HG03432 (cell line): Measurements from ENCODE around the gene MUC5B.
"Not testable (repeated sequence)": the region's sequence is repeated elsewhere in the genome, so short reads cannot be mapped to it uniquely, and the experiment has no call there.

ENCODE experiments used
- ATAC-seq: cut with Tn5 transposase; IDR thresholded peaks from one replicate; pipeline ENCODE4 v1.9.1; 2021; ENCODE audit warnings: mild to moderate bottlenecking, moderate library complexity; ENCODE audit not compliant: unreplicated experiment

Gene MUC5B, protein sequence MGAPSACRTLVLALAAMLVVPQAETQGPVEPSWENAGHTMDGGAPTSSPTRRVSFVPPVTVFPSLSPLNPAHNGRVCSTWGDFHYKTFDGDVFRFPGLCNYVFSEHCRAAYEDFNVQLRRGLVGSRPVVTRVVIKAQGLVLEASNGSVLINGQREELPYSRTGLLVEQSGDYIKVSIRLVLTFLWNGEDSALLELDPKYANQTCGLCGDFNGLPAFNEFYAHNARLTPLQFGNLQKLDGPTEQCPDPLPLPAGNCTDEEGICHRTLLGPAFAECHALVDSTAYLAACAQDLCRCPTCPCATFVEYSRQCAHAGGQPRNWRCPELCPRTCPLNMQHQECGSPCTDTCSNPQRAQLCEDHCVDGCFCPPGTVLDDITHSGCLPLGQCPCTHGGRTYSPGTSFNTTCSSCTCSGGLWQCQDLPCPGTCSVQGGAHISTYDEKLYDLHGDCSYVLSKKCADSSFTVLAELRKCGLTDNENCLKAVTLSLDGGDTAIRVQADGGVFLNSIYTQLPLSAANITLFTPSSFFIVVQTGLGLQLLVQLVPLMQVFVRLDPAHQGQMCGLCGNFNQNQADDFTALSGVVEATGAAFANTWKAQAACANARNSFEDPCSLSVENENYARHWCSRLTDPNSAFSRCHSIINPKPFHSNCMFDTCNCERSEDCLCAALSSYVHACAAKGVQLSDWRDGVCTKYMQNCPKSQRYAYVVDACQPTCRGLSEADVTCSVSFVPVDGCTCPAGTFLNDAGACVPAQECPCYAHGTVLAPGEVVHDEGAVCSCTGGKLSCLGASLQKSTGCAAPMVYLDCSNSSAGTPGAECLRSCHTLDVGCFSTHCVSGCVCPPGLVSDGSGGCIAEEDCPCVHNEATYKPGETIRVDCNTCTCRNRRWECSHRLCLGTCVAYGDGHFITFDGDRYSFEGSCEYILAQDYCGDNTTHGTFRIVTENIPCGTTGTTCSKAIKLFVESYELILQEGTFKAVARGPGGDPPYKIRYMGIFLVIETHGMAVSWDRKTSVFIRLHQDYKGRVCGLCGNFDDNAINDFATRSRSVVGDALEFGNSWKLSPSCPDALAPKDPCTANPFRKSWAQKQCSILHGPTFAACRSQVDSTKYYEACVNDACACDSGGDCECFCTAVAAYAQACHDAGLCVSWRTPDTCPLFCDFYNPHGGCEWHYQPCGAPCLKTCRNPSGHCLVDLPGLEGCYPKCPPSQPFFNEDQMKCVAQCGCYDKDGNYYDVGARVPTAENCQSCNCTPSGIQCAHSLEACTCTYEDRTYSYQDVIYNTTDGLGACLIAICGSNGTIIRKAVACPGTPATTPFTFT (N-terminal part only)

DNA sequence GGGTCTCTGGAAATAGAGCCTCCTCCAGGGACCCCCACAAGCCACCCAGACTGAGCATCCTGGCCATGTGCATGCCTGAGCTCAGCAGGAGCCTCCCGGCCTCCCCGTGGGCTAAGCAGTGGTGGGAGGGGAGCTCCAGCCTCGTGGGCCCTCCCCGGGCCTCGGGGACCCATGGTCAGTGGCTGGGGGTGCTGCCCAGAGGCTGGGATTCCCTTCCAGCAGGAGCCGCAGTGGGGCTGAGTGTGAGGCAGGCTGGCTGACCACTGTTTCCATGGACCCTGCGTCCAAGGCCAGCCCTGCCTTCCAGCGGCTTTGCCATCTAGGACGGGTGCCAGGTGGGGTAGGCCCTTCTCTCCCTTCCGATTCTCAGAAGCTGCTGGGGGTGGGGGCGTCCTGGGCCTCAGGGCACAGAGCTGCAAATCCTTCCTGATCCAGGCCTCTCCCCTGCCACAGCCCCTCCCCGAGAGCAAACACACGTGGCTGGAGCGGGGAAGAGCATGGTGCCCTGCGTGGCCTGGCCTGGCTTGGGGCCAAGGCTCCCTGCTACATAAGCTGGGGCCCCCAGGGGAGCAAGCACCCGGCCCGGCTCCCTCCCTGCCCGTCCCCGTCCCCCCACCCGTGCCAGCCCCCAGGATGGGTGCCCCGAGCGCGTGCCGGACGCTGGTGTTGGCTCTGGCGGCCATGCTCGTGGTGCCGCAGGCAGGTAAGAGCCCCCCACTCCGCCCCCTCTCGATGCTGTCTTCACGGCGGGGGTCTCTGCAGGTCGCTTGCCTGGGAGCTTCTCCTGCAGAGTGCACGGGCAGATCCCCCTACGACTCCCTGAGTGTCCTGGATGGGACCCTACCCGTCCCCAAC, at the start of gene MUC5B:
TSS of gene MUC5B (plus strand) at position 576 of the 855 bp plus-strand sequence. CDS start at position 634, 58 bp downstream.
- no peak for ATAC-seq

DNA sequence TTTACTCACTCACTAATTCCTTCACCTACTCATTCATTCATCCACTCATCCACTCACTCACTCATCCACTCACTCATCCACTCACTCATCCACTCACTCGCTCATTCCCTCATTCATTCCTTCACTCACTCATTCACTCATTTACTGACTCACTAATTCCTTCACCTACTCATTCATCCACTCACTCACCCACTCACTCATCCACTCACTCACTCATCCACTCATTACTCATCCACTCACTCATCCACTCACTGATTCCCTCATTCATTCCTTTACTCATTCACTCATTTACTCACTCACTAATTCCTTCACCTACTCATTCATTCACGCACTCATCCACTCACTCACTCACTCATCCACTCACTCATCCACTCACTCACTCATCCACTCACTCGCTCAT, 49.5 kb upstream of the MUC5B start:
- ATAC-seq, result not testable (repeated sequence)

DNA sequence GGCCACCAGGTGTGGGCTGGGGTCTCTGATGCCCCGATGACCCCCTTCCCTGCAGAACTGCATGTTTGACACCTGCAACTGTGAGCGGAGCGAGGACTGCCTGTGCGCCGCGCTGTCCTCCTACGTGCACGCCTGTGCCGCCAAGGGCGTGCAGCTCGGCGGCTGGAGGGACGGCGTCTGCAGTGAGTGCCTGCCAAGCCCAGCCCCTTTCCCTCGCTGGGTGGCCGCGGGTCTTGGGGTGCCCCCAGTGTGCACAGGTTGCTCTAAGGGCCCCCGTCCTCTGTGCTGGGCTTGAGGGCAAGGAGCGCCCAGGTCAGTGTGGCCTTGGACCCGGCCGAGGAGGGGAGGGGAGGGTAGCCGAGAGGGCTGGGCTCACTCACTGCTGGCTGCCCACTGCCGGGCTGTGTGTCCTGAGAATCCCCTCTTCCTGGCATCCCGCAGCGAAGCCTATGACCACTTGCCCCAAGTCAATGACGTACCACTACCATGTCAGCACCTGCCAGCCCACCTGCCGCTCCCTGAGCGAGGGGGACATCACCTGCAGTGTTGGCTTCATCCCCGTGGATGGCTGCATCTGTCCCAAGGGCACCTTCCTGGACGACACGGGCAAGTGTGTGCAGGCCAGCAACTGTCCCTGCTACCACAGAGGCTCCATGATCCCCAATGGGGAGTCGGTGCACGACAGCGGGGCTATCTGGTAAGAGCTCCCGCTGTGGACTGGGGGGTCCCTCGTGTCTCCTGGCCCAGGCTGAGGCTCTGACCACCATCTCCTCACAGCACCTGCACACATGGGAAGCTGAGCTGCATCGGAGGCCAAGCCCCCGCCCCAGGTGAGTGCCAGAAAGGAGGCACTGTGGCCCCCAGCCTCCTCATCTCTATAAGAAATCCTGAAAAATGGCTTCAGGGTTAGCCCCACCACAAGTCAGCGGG, 48.2 kb upstream of the MUC5B start:
- ATAC-seq, result no peak

DNA sequence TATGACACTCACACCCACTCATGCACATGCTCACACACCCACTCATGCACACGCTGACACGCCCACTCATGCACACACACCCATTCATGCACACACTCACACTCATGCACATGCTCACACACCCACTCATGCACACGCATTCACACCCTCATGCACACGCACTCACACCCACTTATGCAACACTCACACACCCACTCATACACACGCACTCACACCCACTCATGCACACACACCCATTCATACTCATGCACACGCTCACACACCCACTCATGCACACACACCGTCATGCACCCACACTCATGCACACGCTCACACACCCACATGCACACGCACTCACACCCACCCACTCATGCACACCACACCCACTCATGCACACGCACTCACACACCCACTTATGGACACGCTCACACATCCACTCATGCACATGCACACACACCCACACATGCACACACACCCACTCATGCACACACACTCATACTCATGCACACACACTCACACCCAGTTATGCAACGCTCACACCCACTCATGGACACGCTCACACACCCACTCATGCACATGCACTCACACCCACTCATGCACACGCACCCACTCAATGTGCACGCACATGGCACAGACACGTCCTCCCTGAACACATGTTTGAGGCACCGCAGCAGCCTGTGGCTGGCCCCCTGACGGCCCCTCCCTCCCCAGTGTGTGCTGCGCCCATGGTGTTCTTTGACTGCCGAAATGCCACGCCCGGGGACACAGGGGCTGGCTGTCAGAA, 47.2 kb upstream of the MUC5B start:
- no peak for ATAC-seq

DNA sequence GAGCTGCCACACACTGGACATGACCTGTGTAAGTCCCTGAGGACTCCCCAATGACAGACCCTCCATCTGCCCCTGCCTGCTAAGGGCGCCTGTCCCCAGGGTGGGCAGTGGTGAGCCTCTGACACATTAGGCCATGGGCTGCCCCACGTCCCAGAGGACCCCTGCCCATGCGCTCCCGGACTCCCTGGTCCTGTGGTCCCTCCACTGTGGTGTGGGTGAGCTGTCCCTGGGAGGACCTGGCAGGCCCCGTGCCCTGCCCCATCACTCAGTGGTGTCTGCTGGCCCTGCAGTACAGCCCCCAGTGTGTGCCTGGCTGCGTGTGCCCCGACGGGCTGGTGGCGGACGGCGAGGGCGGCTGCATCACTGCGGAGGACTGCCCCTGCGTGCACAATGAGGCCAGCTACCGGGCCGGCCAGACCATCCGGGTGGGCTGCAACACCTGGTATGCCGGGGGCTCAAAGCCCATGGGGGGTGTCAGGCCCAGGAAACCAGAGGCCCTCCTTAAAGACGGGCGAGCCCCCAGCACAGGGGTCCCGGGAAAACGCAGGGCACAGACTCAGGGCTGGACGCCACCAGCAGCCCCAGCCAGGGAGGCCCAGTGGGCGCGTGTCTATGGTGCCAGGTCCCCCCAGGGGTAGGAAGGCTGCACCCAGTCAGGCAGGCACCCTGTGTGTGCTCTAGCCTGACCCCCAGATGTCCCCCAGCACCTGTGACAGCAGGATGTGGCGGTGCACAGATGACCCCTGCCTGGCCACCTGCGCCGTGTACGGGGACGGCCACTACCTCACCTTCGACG, 46.4 kb upstream of the MUC5B start:
- no peak for ATAC-seq

DNA sequence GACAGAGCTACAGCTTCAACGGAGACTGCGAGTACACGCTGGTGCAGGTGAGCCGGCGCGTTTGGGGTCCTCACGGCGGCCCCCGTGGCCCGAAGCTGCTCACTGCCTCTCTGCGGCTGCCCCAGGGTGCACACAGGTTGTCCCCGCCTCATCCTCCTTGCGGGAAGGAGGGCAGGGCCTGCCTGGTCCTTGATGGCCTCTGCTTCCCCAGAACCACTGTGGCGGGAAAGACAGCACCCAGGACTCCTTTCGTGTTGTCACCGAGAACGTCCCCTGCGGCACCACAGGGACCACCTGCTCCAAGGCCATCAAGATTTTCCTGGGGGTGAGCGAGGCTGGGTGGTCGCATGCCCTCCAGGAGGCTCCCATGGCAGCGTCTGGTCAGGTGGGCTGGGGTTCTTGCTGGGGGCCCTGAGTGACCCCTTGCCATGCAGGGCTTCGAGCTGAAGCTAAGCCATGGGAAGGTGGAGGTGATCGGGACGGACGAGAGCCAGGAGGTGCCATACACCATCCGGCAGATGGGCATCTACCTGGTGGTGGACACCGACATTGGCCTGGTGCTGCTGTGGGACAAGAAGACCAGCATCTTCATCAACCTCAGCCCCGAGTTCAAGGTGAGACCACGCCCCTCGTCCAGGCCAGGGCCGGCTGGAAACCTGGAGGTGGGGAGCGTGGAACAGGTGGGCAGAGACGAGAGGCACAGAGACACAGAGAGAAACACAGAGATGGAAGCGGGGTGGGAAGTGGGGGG, 45.7 kb upstream of the MUC5B start:
- ATAC-seq, result no peak

DNA sequence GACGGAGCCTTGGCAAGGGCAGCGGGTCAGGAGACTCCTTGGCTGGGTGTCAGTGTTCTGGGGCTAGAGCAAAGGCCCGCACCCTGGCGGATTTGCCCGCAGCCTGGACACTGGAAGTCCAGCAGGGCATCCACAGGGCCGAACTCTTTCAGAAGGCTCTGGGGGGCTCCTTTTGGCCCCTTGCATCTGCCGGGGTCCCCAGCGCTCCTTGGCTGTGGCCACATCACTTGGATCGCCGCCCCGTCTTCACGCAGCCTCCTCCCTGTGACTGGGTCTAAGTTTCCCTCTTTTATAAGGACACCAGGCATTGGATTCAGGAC, 45.1 kb upstream of the MUC5B start:
- ATAC-seq, result no peak

DNA sequence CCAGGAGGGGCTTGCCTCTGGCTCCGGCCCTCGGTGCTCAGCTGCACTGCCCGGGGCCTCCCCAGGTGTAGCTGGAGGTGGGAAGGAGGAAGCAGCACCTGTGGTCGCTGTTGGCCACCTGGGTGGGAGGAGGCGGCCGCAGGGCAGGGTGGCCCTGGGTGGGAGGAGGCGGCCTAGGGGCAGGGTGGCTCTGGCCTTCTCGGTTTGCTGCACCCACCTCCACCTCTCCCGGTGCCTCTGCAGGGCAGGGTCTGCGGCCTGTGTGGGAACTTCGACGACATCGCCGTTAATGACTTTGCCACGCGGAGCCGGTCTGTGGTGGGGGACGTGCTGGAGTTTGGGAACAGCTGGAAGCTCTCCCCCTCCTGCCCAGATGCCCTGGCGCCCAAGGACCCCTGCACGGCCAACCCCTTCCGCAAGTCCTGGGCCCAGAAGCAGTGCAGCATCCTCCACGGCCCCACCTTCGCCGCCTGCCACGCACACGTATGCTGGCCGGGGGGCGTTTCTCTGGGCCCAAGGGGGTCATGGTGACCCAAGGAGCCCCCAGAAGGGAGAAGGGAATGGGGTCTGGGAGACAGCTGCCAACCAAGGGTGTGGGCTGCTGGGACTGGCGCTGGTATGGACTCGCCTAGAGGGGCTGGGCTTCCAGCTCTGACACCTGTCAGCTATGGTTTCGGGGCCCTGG, 44.5 kb upstream of the MUC5B start:
- no peak for ATAC-seq

DNA sequence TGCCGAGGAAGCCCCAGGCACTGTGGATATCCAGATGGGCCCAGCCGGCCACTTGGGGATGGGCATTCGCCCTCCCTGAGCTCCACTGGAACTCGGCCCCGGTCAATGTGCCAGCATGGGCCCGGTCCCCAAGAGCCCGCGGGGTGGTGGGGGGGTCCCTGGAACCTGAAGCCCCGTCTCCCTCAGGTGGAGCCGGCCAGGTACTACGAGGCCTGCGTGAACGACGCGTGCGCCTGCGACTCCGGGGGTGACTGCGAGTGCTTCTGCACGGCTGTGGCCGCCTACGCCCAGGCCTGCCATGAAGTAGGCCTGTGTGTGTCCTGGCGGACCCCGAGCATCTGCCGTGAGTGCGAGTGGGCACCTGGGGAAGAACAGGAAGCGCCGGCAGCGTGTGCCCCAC, 44.0 kb upstream of the MUC5B start:
- ATAC-seq, result no peak

DNA sequence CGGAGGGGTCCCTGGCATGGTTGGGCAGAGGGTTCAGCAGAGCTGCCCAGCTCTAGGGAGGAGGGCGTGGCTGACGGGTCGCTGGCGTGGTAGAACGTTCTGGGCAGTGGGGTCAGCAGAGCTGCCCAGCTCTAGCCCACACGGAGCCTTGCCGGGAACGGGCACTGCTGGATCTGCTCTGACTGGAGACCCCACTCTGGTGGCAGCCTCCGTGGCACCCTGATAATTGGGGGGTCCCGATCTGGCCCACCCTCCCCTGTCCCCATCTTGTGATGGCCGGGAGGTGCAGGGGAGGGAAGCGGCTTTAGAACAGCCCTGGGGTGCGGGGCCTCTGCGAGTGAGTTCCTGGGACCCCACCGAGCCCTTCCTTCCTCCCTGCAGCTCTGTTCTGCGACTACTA, 43.2 kb upstream of the MUC5B start:
- no peak for ATAC-seq

DNA sequence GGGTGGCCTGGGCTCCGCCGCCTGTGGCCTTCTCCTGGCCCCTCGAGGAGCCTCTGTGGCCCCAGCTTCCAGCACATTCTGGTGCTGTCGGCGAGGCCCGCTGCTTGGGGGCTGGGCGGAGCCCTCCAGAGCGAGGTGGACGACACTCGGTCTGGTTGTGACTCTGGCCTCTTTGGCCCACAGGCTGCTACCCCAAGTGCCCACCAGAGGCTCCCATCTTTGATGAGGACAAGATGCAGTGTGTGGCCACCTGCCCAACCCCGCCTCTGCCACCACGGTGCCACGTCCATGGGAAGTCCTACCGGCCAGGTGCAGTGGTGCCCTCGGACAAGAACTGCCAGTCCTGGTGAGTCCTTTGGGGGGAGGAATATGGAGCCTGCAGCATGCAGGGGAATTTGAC, 42.7 kb upstream of the MUC5B start:
- no peak for ATAC-seq

DNA sequence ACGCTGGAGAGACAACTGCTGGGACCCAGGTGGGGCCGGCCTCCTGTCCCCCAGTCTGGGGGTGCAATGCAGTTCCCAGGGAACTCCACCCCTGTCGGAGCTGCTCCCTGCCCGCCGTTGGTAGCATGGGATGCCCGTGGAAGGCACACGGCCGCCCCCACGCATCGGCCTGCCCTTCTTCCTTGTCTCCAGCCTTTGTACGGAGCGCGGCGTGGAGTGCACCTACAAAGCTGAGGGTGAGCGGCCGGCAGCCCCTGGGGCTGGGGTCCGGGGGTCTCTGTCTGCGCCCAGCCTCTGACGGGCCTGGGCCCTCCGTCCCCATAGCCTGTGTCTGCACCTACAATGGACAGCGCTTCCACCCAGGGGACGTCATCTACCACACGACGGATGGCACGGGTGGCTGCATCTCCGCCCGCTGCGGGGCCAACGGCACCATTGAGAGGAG, 41.9 kb upstream of the MUC5B start:
- ATAC-seq, result no peak

DNA sequence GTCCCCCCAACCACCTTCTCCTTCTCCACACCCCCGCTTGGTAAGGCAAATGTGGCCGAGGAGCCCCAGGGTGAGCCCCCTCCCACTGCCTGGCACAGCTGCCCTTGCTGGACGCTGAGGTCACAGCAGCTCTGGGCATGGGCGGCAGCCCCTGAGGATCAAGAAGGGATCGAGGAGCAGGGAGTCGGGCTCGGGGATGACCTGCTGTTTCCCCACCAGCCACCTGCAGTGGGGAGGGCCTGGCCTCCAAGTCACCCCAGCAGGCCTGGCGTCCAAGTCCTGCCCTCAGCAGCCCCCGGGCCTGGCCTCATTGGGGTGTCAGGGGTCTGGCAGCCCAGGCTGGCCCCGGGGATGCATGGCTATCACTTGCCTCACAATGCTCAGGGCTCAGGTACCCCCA, 41.4 kb upstream of the MUC5B start:
- ATAC-seq, result no peak

DNA sequence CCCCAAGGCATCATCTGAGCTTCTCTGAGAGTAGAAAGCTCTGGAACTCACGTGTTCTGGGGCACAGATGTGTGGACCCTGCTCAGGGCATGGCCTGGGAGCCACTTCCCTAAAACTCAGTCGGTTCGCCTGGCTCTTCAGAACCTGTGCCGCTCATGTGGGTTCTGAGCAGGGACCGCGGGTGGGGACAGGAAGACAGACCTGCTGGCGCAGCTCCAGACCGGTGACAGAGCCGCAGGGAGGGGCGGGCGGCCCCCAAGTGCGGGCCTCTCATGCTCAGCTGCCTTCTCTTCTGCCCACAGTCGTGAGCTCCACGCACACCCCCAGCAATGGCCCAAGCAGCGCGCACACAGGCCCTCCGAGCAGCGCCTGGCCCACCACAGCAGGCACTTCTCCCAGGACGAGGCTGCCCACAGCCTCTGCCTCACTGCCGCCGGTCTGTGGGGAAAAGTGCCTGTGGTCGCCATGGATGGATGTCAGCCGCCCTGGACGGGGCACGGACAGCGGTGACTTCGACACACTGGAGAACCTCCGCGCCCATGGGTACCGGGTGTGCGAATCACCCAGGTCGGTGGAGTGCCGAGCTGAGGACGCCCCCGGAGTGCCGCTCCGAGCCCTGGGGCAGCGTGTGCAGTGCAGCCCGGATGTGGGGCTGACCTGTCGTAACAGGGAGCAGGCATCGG, 40.9 kb upstream of the MUC5B start:
- ATAC-seq, result no peak

DNA sequence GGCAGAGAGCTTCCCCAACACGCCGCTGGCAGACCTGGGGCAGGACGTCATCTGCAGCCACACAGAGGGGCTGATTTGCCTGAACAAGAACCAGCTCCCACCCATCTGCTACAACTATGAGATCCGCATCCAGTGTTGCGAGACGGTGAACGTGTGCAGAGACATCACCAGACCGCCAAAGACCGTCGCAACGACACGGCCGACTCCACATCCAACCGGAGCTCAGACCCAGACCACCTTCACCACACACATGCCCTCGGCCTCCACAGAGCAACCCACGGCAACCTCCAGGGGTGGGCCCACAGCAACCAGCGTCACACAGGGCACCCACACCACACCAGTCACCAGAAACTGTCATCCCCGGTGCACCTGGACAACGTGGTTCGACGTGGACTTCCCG, 38.7 kb upstream of the MUC5B start:
- not testable (repeated sequence) for ATAC-seq
